ENCODE measurements around the gene SPDYC. TPM values are rescaled to one million over a fixed set of nuclear protein-coding genes. Genes with fewer than 3 reads are reported as not detected.

SPDYC gene
- total RNA-seq, 3 donors from 2014 or later = not detected

- Histone ChIP-seq H3K36me3 (ENCODE audit: low read depth) (no peaks in the 10 kb centered on the region), H3K4me3 (no peak overlapping the region), H3K4me1 (ENCODE audit: low read depth) (peaks cover 3% of the 10 kb centered on the region), H3K9me3 (no peaks in the 10 kb centered on the region)
- intact Hi-C loops (cut with DNase I, micrococcal nuclease) = no loop called here
- no peak for DNase-seq
- ATAC-seq = no peak
- no peak for TF ChIP-seq CTCF (IDR thresholded peaks at IDR 0.05)
These were observed 51.0 kb downstream of the SPDYC start for GRCh38 chr11:65221026-65221425.

Small RNA genes within 50 kb of the gene (microRNA-seq; reads per million reads assigned to microRNA genes)
- gene MIR6751 = not detected

Other genes starting within 250 kb of the SPDYC start
- gene PPP2R5B, start 245.5 kb upstream of the SPDYC start, total RNA-seq = 10 to 100 TPM; 23.0 to 39.7 (median 23.2) TPM
- gene GPHA2, start 234.3 kb upstream of the SPDYC start, total RNA-seq = not detected
- gene MAJIN, start 198.1 kb upstream of the SPDYC start, total RNA-seq = not detected
- gene BATF2, start 173.3 kb upstream of the SPDYC start, total RNA-seq = 10 to 100 TPM; 12.7 to 25.3 (median 18.0) TPM
- gene ARL2, start 156.1 kb upstream of the SPDYC start, total RNA-seq = 10 to 100 TPM; 70.1 to 90.6 (median 71.4) TPM
- 10 to 100 TPM; 28.5 to 46.6 (median 42.8) TPM for gene SNX15, start 142.8 kb upstream of the SPDYC start, total RNA-seq
- 10 to 100 TPM in 2 of 3 donors, 1 to 10 TPM in 1; 8.5 to 13.1 (median 11.8) TPM for gene SAC3D1, start 129.0 kb upstream of the SPDYC start, total RNA-seq
- 10 to 100 TPM in 2 of 3 donors, 1 to 10 TPM in 1; 6.9 to 57.7 (median 32.6) TPM for gene NAALADL1, start 111.7 kb upstream of the SPDYC start, total RNA-seq
- gene CDCA5, start 86.2 kb upstream of the SPDYC start, total RNA-seq = 10 to 100 TPM in 1 of 3 donors, 1 to 10 TPM in 2; 2.9 to 14.6 (median 4.8) TPM
- gene ZFPL1, start 86.0 kb upstream of the SPDYC start, total RNA-seq = 10 to 100 TPM; 36.3 to 50.6 (median 42.6) TPM
- gene VPS51, start 74.0 kb upstream of the SPDYC start, total RNA-seq = 100 to 1,000 TPM; 149 to 200 (median 156) TPM
- gene TM7SF2, start 58.4 kb upstream of the SPDYC start, total RNA-seq = 10 to 100 TPM; 13.1 to 25.7 (median 23.6) TPM
- 1 to 10 TPM; 5.1 to 8.3 (median 6.0) TPM for gene ZNHIT2, start 52.5 kb upstream of the SPDYC start, total RNA-seq
- 100 to 1,000 TPM; 680 to 873 (median 705) TPM for gene FAU, start 48.1 kb upstream of the SPDYC start, total RNA-seq
- gene MRPL49, start 47.9 kb upstream of the SPDYC start, total RNA-seq = 10 to 100 TPM; 42.6 to 48.5 (median 45.4) TPM
- 10 to 100 TPM; 59.7 to 62.2 (median 60.3) TPM for gene SYVN1, start 35.7 kb upstream of the SPDYC start, total RNA-seq
- gene CAPN1, start 11.7 kb downstream of the SPDYC start, total RNA-seq = 100 to 1,000 TPM; 211 to 389 (median 271) TPM
- gene POLA2, start 91.7 kb downstream of the SPDYC start, total RNA-seq = 10 to 100 TPM in 2 of 3 donors, 1 to 10 TPM in 1; 8.9 to 14.4 (median 11.4) TPM
- gene CDC42EP2, start 144.6 kb downstream of the SPDYC start, total RNA-seq = 10 to 100 TPM in 2 of 3 donors, 1 to 10 TPM in 1; 7.0 to 27.4 (median 11.6) TPM
- gene DPF2, start 163.6 kb downstream of the SPDYC start, total RNA-seq = 10 to 100 TPM; 32.8 to 62.9 (median 35.5) TPM
- gene TIGD3, start 184.5 kb downstream of the SPDYC start, total RNA-seq = under 1 TPM in 2 of 3 donors, not detected in 1; 0.14 to 0.53 TPM
- 10 to 100 TPM in 2 of 3 donors, 1 to 10 TPM in 1; 8.0 to 10.5 (median 10.1) TPM for gene SLC25A45, start 212.4 kb downstream of the SPDYC start, total RNA-seq
- 10 to 100 TPM; 27.1 to 44.1 (median 42.3) TPM for gene FRMD8, start 216.4 kb downstream of the SPDYC start, total RNA-seq